PC-3 (cell line): ENCODE results near the gene MACROH2A1. TPM values are rescaled to one million over a fixed set of nuclear protein-coding genes. Genes with fewer than 3 reads are reported as not detected.

Source experiments
- ATAC-seq: fragments of 200-7000 bp; cut with Tn5 transposase; 2 replicates; pipeline ENCODE4 v1.9.1; 2020; ENCODE audit warnings: mild to moderate bottlenecking, moderate library complexity
- BruUV-seq: library from RNA; stranded (reverse); fragments of 400-500 nt; replicated peaks from 2 replicates; lab custom pipeline; 2021; lab: Mats Ljungman, UMichigan
- CTCF ChIA-PET: fragments of 300-600 bp; sonication (Branson Sonifier 250); formaldehyde crosslinking; loops from one replicate; lab custom pipeline; 2022; ENCODE audit warnings: antibody characterized with exemption; lab: Charles Lee
- POLR2A ChIA-PET: fragments of 300-600 bp; sonication (Branson Sonifier 250); formaldehyde crosslinking; loops from one replicate; lab custom pipeline; 2022; ENCODE audit warnings: antibody characterized with exemption; ENCODE audit not compliant: unreplicated experiment; lab: Charles Lee
- DNase-seq: peaks from one replicate; pipeline ENCODE4 v3.0.0-alpha.2; 2015
- H2AFZ ChIP-seq: fragments of 300-600 bp; sonication (generic); 2 replicates; pipeline ENCODE4 v1.6.0; 2016; ENCODE audit warnings: antibody characterized with exemption, low read length
- H3F3A ChIP-seq: fragments of 300-600 bp; sonication (generic); one replicate; pipeline ENCODE4 v1.6.0; 2017; ENCODE audit warnings: antibody characterized with exemption, low read length, control low read depth, mild to moderate bottlenecking; ENCODE audit not compliant: unreplicated experiment
- H3K27ac ChIP-seq: fragments of 300-600 bp; sonication (generic); 2 replicates; pipeline ENCODE4 v1.5.1; 2016; ENCODE audit warnings: mild to moderate bottlenecking, low read length
- H3K27me3 ChIP-seq: fragments of 300-600 bp; sonication (generic); 2 replicates; pipeline ENCODE4 v1.6.1; 2016; ENCODE audit warnings: low read length, mixed read lengths
- H3K36me3 ChIP-seq: fragments of 300-600 bp; sonication (generic); 2 replicates; pipeline ENCODE4 v1.6.1; 2016; ENCODE audit warnings: low read depth, mixed run types, low read length, mixed read lengths
- H3K4me1 ChIP-seq: fragments of 300-600 bp; sonication (generic); 2 replicates; pipeline ENCODE4 v1.5.1; 2016; ENCODE audit warnings: low read length; ENCODE audit not compliant: insufficient read depth
- H3K4me2 ChIP-seq: fragments of 300-600 bp; sonication (generic); 2 replicates; pipeline ENCODE4 v1.6.0; 2016; ENCODE audit warnings: low read length
- H3K4me3 ChIP-seq: fragments of 300-600 bp; sonication (generic); 2 replicates; pipeline ENCODE4 v1.5.1; 2016; ENCODE audit warnings: mild to moderate bottlenecking, low read length, mixed read lengths
- H3K79me2 ChIP-seq: fragments of 300-600 bp; sonication (generic); 2 replicates; pipeline ENCODE4 v1.6.1; 2017; ENCODE audit warnings: low read length, mixed read lengths
- H3K9ac ChIP-seq: fragments of 300-600 bp; sonication (generic); 2 replicates; pipeline ENCODE4 v1.6.0; 2016; ENCODE audit warnings: mild to moderate bottlenecking, low read length
- H3K9me2 ChIP-seq: fragments of 300-600 bp; sonication (generic); replicated peaks from 2 replicates; pipeline ENCODE4 v1.6.1; 2016; ENCODE audit warnings: mixed run types, low read length, mixed read lengths
- H3K9me3 ChIP-seq: fragments of 300-600 bp; sonication (generic); 2 replicates; pipeline ENCODE4 v1.6.1; 2016; ENCODE audit warnings: low read length, mixed read lengths
- H4K20me1 ChIP-seq: fragments of 300-600 bp; sonication (generic); 2 replicates; pipeline ENCODE4 v1.6.1; 2016; ENCODE audit warnings: low read length, mixed read lengths
- EZH2 ChIP-seq: fragments of 300-600 bp; sonication (generic); IDR thresholded peaks from one replicate; pipeline ENCODE4 v1.6.1; 2017; ENCODE audit warnings: antibody characterized with exemption, mild to moderate bottlenecking, low read length; ENCODE audit not compliant: unreplicated experiment
- EZH2phosphoT487 ChIP-seq: fragments of 300-600 bp; sonication (generic); IDR thresholded peaks from 2 replicates; pipeline ENCODE4 v1.6.1; 2018; ENCODE audit warnings: mild to moderate bottlenecking, antibody characterized with exemption, low read length, borderline replicate concordance
- intact Hi-C: fragments of 100-400 bp; cut with micrococcal nuclease; formaldehyde crosslinking; loops from 2 replicates; pipeline ENCODE4 v1.9.0; 2023
- total RNA-seq: library from RNA; depleted of rRNA; stranded (reverse); fragments of >200 nt; gene quantifications from 2 replicates; pipeline ENCODE4 v1.2.3, GENCODE V29; 2014
- TF ChIP-seq, protein P1 (sequence below): fragments of 300-600 bp; sonication (generic); conservative IDR thresholded peaks from 2 replicates; pipeline ENCODE4 v1.5.1; 2017; ENCODE audit warnings: antibody characterized with exemption, low read depth, mild to moderate bottlenecking, low read length

The MACROH2A1 gene
- total RNA-seq, 1 experiment from 2014 or later: 388 TPM

GRCh38 chr5:135447298-135447929 lies 48.4 kb upstream of the MACROH2A1 start, which contains the start of gene DCANP1:
Gene DCANP1, minus strand, starts transcription at chr5:135447348. Its CDS starts 240 bp downstream, at chr5:135447108.
- ATAC-seq (no peak), DNase-seq (peak; percentile 5)
- H3K36me3 ChIP-seq: no peaks in the 10 kb centered on the region
- H3K79me2 ChIP-seq: no peaks in the 10 kb centered on the region
- H3K4me3 ChIP-seq: no peak within 1 kb of the TSS
- H3K4me1 ChIP-seq: no peaks in the 10 kb centered on the region
- no peak within 1 kb of the TSS for H3K27ac ChIP-seq
- no TSS peak for BruUV-seq
- TF ChIP-seq EZH2phosphoT487 (no peak), EZH2 (no peak)
- TF ChIP-seq, protein P1, sequence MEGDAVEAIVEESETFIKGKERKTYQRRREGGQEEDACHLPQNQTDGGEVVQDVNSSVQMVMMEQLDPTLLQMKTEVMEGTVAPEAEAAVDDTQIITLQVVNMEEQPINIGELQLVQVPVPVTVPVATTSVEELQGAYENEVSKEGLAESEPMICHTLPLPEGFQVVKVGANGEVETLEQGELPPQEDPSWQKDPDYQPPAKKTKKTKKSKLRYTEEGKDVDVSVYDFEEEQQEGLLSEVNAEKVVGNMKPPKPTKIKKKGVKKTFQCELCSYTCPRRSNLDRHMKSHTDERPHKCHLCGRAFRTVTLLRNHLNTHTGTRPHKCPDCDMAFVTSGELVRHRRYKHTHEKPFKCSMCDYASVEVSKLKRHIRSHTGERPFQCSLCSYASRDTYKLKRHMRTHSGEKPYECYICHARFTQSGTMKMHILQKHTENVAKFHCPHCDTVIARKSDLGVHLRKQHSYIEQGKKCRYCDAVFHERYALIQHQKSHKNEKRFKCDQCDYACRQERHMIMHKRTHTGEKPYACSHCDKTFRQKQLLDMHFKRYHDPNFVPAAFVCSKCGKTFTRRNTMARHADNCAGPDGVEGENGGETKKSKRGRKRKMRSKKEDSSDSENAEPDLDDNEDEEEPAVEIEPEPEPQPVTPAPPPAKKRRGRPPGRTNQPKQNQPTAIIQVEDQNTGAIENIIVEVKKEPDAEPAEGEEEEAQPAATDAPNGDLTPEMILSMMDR: no peak
- no peaks in the 10 kb centered on the region for H3K9me2 ChIP-seq
- H3K27me3 ChIP-seq: no peaks in the 10 kb centered on the region
- ChIA-PET CTCF (no interaction called here), POLR2A (no interaction called here)
- no peaks in the 10 kb centered on the region for H3K9me3 ChIP-seq
- H2AFZ ChIP-seq: no peak within 1 kb of the TSS
- H3K9ac ChIP-seq: no peak within 1 kb of the TSS
- no peaks in the 10 kb centered on the region for H3F3A ChIP-seq
- intact Hi-C loops: no loop called here
- H4K20me1 ChIP-seq: no peaks in the 10 kb centered on the region
- H3K4me2 ChIP-seq: no peak within 1 kb of the TSS

GRCh38 chr5:135446615-135447014 lies 47.6 kb upstream of the MACROH2A1 start:
- BruUV-seq: no TSS peak
- DNase-seq (no peak), ATAC-seq (no peak)
- ChIA-PET POLR2A (no interaction called here), CTCF (no interaction called here)
- Histone ChIP-seq H3F3A (no peaks in the 10 kb centered on the region), H3K9me3 (no peaks in the 10 kb centered on the region), H4K20me1 (no peaks in the 10 kb centered on the region), H3K4me3 (no peak overlapping the region), H3K4me2 (no peak overlapping the region), H3K27me3 (no peaks in the 10 kb centered on the region), H3K9ac (no peak overlapping the region), H3K4me1 (no peaks in the 10 kb centered on the region), H3K36me3 (no peaks in the 10 kb centered on the region), H3K27ac (no peak overlapping the region), H3K9me2 (no peaks in the 10 kb centered on the region), H2AFZ (no peak overlapping the region), H3K79me2 (no peaks in the 10 kb centered on the region)
- TF ChIP-seq, protein P1: no peak
- TF ChIP-seq EZH2phosphoT487 (no peak), EZH2 (no peak)
- intact Hi-C loops: no loop called here

GRCh38 chr5:135446206-135446605 lies 47.2 kb upstream of the MACROH2A1 start:
- Histone ChIP-seq H3F3A (no peaks in the 10 kb centered on the region), H3K9me2 (no peaks in the 10 kb centered on the region), H2AFZ (no peak overlapping the region), H3K9me3 (no peaks in the 10 kb centered on the region), H3K36me3 (no peaks in the 10 kb centered on the region), H3K79me2 (no peaks in the 10 kb centered on the region), H3K4me2 (no peak overlapping the region), H3K4me3 (no peak overlapping the region), H3K9ac (no peak overlapping the region), H3K4me1 (no peaks in the 10 kb centered on the region), H4K20me1 (no peaks in the 10 kb centered on the region), H3K27me3 (no peaks in the 10 kb centered on the region), H3K27ac (no peak overlapping the region)
- no peak for TF ChIP-seq EZH2
- TF ChIP-seq, protein P1: no peak
- TF ChIP-seq EZH2phosphoT487: no peak
- POLR2A ChIA-PET: no interaction called here
- DNase-seq (no peak), ATAC-seq (no peak)
- no TSS peak for BruUV-seq
- CTCF ChIA-PET: no interaction called here
- intact Hi-C loops: no loop called here
